ENCODE results near the gene OASL. TPM values are rescaled to one million over a fixed set of nuclear protein-coding genes. Genes with fewer than 3 reads are reported as not detected.

OASL gene
- total and polyA plus RNA-seq, 10 of the 15 experiments (the other 5 are each of a cell fraction or from before 2014, with no cell fraction given) = 2.3 to 9.1 (median 2.7) TPM

- SMC1A ChIA-PET (ENCODE audit: uncharacterized antibody, unreplicated experiment) = no interaction called here
- Histone ChIP-seq H3K9ac (ENCODE audit: control insufficient read depth, insufficient read depth, low read length) (no peak overlapping the region), H3K4me1 (ENCODE audit: control insufficient read depth, insufficient read depth, low read length) (no peaks in the 10 kb centered on the region), H3K4me3 (no peak overlapping the region), H3K9me3 (replicated peaks; ENCODE audit: control insufficient read depth, insufficient read depth, low read length) (no peaks in the 10 kb centered on the region), H3K27ac (ENCODE audit: control insufficient read depth, insufficient read depth) (no peak overlapping the region), H3K79me2 (ENCODE audit: control insufficient read depth, insufficient read depth, low read length) (no peaks in the 10 kb centered on the region), H3K27me3 (replicated peaks in 1 of 2; ENCODE audit: control insufficient read depth in 2 of 2, insufficient read depth in 2 of 2, low read length in 1 of 2) (no peaks in the 10 kb centered on the region), H2AFZ (ENCODE audit: control insufficient read depth, low read depth, low read length) (no peak overlapping the region), H3K36me3 (ENCODE audit: control insufficient read depth in 2 of 2, insufficient read depth in 2 of 2, low read length in 1 of 2) (no peaks in the 10 kb centered on the region), H3K4me2 (ENCODE audit: control insufficient read depth, insufficient read depth) (no peak overlapping the region), H4K20me1 (ENCODE audit: control insufficient read depth, insufficient read depth) (no peaks in the 10 kb centered on the region)
- 31% methylated on average over 10 of the region's 10 CpGs for WGBS (ENCODE audit: insufficient coverage, insufficient replicate concordance, low lambda C conversion rate, missing lambda C conversion rate)
- CTCF ChIA-PET = interaction anchor here (1.4 kb wide), 1 partner anchor 81 kb away, joined by 6 read pairs; no protein-coding TSS in a partner anchor
- TF ChIP-seq CEBPB (IDR thresholded peaks at IDR 0.05; ENCODE audit: borderline replicate concordance in 1 of 2, low read depth in 2 of 2, low read length in 2 of 2) = no peak
- TF ChIP-seq FOXM1 (IDR thresholded peaks at IDR 0.05; ENCODE audit: low read depth, low read length) = no peak
- TF ChIP-seq RB1 (IDR thresholded peaks at IDR 0.05; ENCODE audit: borderline replicate concordance) = no peak
- no peak for TF ChIP-seq CTCF (IDR thresholded peaks at IDR 0.05 in 2 of 3, conservative IDR thresholded peaks at IDR 0.05 in 1 of 3; ENCODE audit: control insufficient read depth in 2 of 3, extremely low read depth in 1 of 3, insufficient read depth in 1 of 3, low read depth in 3 of 3, low read length in 3 of 3)
- TF ChIP-seq ELK1 (IDR thresholded peaks at IDR 0.05; ENCODE audit: low read depth, low read length) = no peak
- no peak for TF ChIP-seq NR2F1 (conservative IDR thresholded peaks at IDR 0.05)
- TF ChIP-seq WRNIP1 (IDR thresholded peaks at IDR 0.05; ENCODE audit: borderline replicate concordance, low read depth, low read length) = no peak
- TF ChIP-seq MXI1 (IDR thresholded peaks at IDR 0.05; ENCODE audit: low read depth, low read length) = no peak
- no peak for TF ChIP-seq BCLAF1 (IDR thresholded peaks at IDR 0.05)
- no peak for TF ChIP-seq EP300 (IDR thresholded peaks at IDR 0.05; ENCODE audit: borderline replicate concordance in 1 of 2, control insufficient read depth in 1 of 2, low read depth in 2 of 2, low read length in 2 of 2)
- no peak for TF ChIP-seq ZNF622 (IDR thresholded peaks at IDR 0.05)
- TF ChIP-seq KLF5 (IDR thresholded peaks at IDR 0.05; ENCODE audit: partially characterized antibody) = no peak
- TF ChIP-seq SRF (IDR thresholded peaks at IDR 0.05; ENCODE audit: low read depth in 2 of 2, low read length in 2 of 2) = no peak
- POLR2A ChIA-PET = no interaction called here
- RAD21 ChIA-PET (ENCODE audit: unreplicated experiment) = interaction anchor here (2.6 kb wide), 1 partner anchor 8 kb away, joined by 7 read pairs; no protein-coding TSS in a partner anchor
- intact Hi-C loops (cut with micrococcal nuclease; ENCODE audit: unreplicated experiment) = no loop called here
- BruUV-seq (replicated peaks) = no TSS peak
- DNase-seq (ENCODE audit: low read depth, low spot score) (no peak), FAIRE-seq (no peak), ATAC-seq (no peak)
- in situ Hi-C loops (cut with MboI) = no loop called here
Observed at GRCh38 chr12:120979220-120979861, 59.7 kb downstream of the OASL start.

All from GM12878 (cell line).